ENCODE results near the gene THSD8.

- no peak for TF ChIP-seq CTCF (IDR thresholded peaks at IDR 0.05 in 8 of 11, conservative IDR thresholded peaks at IDR 0.05 in 3 of 11)
- TF ChIP-seq POLR2A (IDR thresholded peaks at IDR 0.05), result no peak
Measured at GRCh38 chr19:12840091-12841079, 38.5 kb downstream of the THSD8 start.
